HCT116 (cell line): ENCODE data around the gene TBCCD1. TPM values are rescaled to one million over a fixed set of nuclear protein-coding genes. Genes with fewer than 3 reads are reported as not detected.

Source experiments
- ATAC-seq: fragments of 200-7000 bp; cut with Tn5 transposase; 2 replicates; pipeline ENCODE4 v1.9.1; 2020; ENCODE audit warnings: mild to moderate bottlenecking, moderate library complexity
- BruUV-seq: library from RNA; stranded (reverse); fragments of 400-500 nt; replicated peaks from 2 replicates; lab custom pipeline; 2021; lab: Mats Ljungman, UMichigan
- CTCF ChIA-PET: fragments of 300-600 bp; sonication (Branson Sonifier 250); formaldehyde crosslinking; loops from one replicate; lab custom pipeline; 2021; ENCODE audit warnings: antibody characterized with exemption; lab: Charles Lee
- POLR2A ChIA-PET: fragments of 300-600, 350-600 bp; sonication (Branson Sonifier 250); formaldehyde crosslinking; loops from one replicate; lab custom pipeline; 2021; ENCODE audit warnings: antibody characterized with exemption; lab: Charles Lee
- RAD21 ChIA-PET, 2 experiments: fragments of 300-600 bp; sonication (Branson Sonifier 250); formaldehyde crosslinking; loops; one replicate each; lab custom pipeline; 2023; ENCODE audit warnings: low total read pairs in 2 of 2; ENCODE audit not compliant: uncharacterized antibody in 2 of 2, unreplicated experiment in 2 of 2, low non-redundant PET in 1 of 2; lab: Charles Lee
- DNase-seq: peaks from one replicate; pipeline ENCODE4 v3.0.0-alpha.2; 2010; ENCODE audit warnings: low read depth, low spot score
- H2AFZ ChIP-seq: fragments of 200-600 bp; shearing (Covaris generic), sonication (generic); 2 replicates; pipeline ENCODE4 v1.6.1; 2017; ENCODE audit warnings: low read depth, mixed run types, mixed read lengths, antibody characterized with exemption, low read length; ENCODE audit not compliant: poor library complexity, severe bottlenecking
- H3K27ac ChIP-seq: 2 replicates; pipeline ENCODE4 v1.5.1; 2012; ENCODE audit warnings: low read depth, low read length
- H3K27me3 ChIP-seq: fragments of 200-600 bp; sonication (generic); 2 replicates; pipeline ENCODE4 v1.6.1; 2016; ENCODE audit warnings: mixed run types, low read length, mixed read lengths; ENCODE audit not compliant: insufficient read depth
- H3K36me3 ChIP-seq, 2 experiments: fragments of 200-500 bp in 1 of 2; fragments of 200-600 bp in 1 of 2; sonication (Bioruptor generic) in 1 of 2; sonication (generic) in 1 of 2; 2 replicates each; pipeline versions ENCODE4 v1.5.1 to v1.6.1; 2014 to 2016; ENCODE audit warnings: low read length in 2 of 2, inconsistent platforms in 1 of 2, mixed read lengths in 1 of 2, mixed run types in 1 of 2; ENCODE audit not compliant: insufficient read depth in 2 of 2, control insufficient read depth in 1 of 2
- H3K4me1 ChIP-seq, 2 experiments: fragments of 200-600 bp in 1 of 2; sonication (generic) in 1 of 2; 2 replicates each; pipeline versions ENCODE4 v1.5.1 to v1.6.1; 2012 to 2017; ENCODE audit warnings: low read length in 2 of 2, inconsistent platforms in 1 of 2, mild to moderate bottlenecking in 1 of 2, mixed read lengths in 1 of 2, mixed run types in 1 of 2, moderate library complexity in 1 of 2; ENCODE audit not compliant: insufficient read depth in 2 of 2, control insufficient read depth in 1 of 2
- H3K4me2 ChIP-seq: fragments of 200-600 bp; sonication (generic); 2 replicates; pipeline ENCODE4 v1.6.1; 2017; ENCODE audit warnings: mixed run types, low read length, mixed read lengths
- H3K4me3 ChIP-seq, 2 experiments: fragments of 200-600 bp in 1 of 2; sonication (generic) in 1 of 2; replicated peaks in 1 of 2; 2 replicates each; pipeline ENCODE4 v1.5.1; 2011 to 2016; ENCODE audit warnings: low read length in 2 of 2, control low read depth in 1 of 2, low read depth in 1 of 2, mild to moderate bottlenecking in 1 of 2, mixed read lengths in 1 of 2, mixed run types in 1 of 2
- H3K79me2 ChIP-seq: fragments of 200-600 bp; sonication (generic); 2 replicates; pipeline ENCODE4 v1.6.1; 2017; ENCODE audit warnings: mild to moderate bottlenecking, mixed run types, low read length, moderate library complexity, mixed read lengths; ENCODE audit not compliant: insufficient read depth
- H3K9ac ChIP-seq: fragments of 200-600 bp; sonication (generic); 2 replicates; pipeline ENCODE4 v1.6.1; 2016; ENCODE audit warnings: low read length, mixed read lengths
- H3K9me2 ChIP-seq: fragments of 200-600 bp; sonication (generic), shearing (Covaris generic); 2 replicates; pipeline ENCODE4 v1.6.1; 2017; ENCODE audit warnings: mixed run types, mild to moderate bottlenecking, moderate library complexity; ENCODE audit not compliant: insufficient read depth
- H3K9me3 ChIP-seq, 2 experiments: fragments of 200-500 bp in 1 of 2; fragments of 200-600 bp in 1 of 2; sonication (Bioruptor generic) in 1 of 2; sonication (generic) in 1 of 2; 2 replicates each; pipeline ENCODE4 v1.6.1; 2014 to 2017; ENCODE audit warnings: low read length in 2 of 2, mixed read lengths in 2 of 2, inconsistent platforms in 1 of 2, low read depth in 1 of 2, mild to moderate bottlenecking in 1 of 2, mixed run types in 1 of 2, moderate library complexity in 1 of 2; ENCODE audit not compliant: control insufficient read depth in 1 of 2, insufficient read depth in 1 of 2
- H4K20me1 ChIP-seq: fragments of 200-600 bp; sonication (generic), shearing (Covaris generic); 2 replicates; pipeline ENCODE4 v1.6.1; 2017; ENCODE audit warnings: mixed run types, mild to moderate bottlenecking, moderate library complexity; ENCODE audit not compliant: insufficient read depth
- CBX3 ChIP-seq: IDR thresholded peaks from 2 replicates; pipeline ENCODE4 v1.6.1; 2012; ENCODE audit warnings: low read depth
- CEBPB ChIP-seq: IDR thresholded peaks from 2 replicates; pipeline ENCODE4 v1.6.1; 2012; ENCODE audit warnings: low read depth
- ELF1 ChIP-seq: IDR thresholded peaks from 2 replicates; pipeline ENCODE4 v1.6.1; 2012; ENCODE audit warnings: low read depth, borderline replicate concordance
- intact Hi-C: fragments of 100-400 bp; cut with micrococcal nuclease; formaldehyde crosslinking; loops from 2 replicates; pipeline ENCODE4 v1.10.0; 2022
- total RNA-seq: library from RNA; stranded (reverse); gene quantifications from one replicate; pipeline ENCODE4 v1.2.1, GENCODE V29; 2021; ENCODE audit not compliant: unreplicated experiment
- TF ChIP-seq, protein P1 (sequence below): IDR thresholded peaks from 2 replicates; pipeline ENCODE4 v1.6.1; 2011; ENCODE audit warnings: mild to moderate bottlenecking, low read length, moderate library complexity; ENCODE audit not compliant: insufficient replicate concordance; ENCODE audit errors: extremely low read depth
- TF ChIP-seq, protein P2 (sequence below): IDR thresholded peaks from 2 replicates; pipeline ENCODE4 v1.6.1; 2012
- TF ChIP-seq, protein P3 (sequence below): IDR thresholded peaks from 2 replicates; pipeline ENCODE4 v1.6.1; 2012; ENCODE audit warnings: low read depth

TBCCD1 gene
- total RNA-seq, 1 experiment from 2014 or later: 16.8 TPM

DNA sequence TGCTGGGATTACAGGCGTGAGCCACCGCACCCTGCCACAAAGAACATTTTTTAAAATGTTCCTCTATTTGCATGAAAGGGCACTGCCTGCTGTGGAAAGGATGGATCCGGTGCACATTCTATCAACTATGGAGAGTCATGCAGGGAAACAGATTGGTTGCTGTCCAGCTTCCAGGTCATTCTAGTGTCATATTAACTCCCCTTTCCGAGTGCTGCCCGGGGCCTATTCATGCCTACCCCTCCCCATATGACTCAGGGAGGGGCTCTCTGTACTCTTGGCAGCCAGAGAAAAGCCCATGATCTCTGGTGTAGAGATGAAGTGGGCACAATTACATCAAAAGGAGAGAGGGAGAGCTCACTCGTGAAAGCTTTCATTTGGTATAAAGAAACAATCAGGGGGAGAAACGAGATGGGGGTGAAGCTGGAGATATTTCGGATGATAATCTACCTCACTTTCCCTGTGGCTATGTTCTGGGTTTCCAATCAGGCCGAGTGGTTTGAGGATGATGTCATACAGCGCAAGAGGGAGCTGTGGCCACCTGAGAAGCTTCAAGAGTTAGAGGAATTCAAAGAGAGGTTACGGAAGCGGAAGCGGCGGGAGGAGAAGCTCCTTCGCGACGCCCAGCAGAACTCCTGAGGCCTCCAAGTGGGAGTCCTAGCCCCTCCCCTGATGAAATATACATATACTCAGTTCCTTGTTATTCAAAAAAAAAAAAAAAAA is 29.6 kb upstream of the TBCCD1 start:
- Histone ChIP-seq H3K4me3 (no peak overlapping the region), H3K9ac (no peak overlapping the region), H3K9me2 (no peaks in the 10 kb centered on the region), H3K9me3 (no peaks in the 10 kb centered on the region), H3K36me3 (no peaks in the 10 kb centered on the region)
- POLR2A ChIA-PET: interaction anchor here (0.7 to 1.1 kb wide), 2 partner anchors 11 to 58 kb away, joined by 3 read pairs; no protein-coding TSS in a partner anchor
- no peak for ATAC-seq
- TF ChIP-seq CBX3 (no peak), ELF1 (no peak), CEBPB (no peak; the same call in 1 of the 2 replicates)
- TF ChIP-seq, protein P1, sequence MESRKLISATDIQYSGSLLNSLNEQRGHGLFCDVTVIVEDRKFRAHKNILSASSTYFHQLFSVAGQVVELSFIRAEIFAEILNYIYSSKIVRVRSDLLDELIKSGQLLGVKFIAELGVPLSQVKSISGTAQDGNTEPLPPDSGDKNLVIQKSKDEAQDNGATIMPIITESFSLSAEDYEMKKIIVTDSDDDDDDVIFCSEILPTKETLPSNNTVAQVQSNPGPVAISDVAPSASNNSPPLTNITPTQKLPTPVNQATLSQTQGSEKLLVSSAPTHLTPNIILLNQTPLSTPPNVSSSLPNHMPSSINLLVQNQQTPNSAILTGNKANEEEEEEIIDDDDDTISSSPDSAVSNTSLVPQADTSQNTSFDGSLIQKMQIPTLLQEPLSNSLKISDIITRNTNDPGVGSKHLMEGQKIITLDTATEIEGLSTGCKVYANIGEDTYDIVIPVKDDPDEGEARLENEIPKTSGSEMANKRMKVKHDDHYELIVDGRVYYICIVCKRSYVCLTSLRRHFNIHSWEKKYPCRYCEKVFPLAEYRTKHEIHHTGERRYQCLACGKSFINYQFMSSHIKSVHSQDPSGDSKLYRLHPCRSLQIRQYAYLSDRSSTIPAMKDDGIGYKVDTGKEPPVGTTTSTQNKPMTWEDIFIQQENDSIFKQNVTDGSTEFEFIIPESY: no peak
- TF ChIP-seq, protein P2, sequence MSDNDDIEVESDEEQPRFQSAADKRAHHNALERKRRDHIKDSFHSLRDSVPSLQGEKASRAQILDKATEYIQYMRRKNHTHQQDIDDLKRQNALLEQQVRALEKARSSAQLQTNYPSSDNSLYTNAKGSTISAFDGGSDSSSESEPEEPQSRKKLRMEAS: no peak
- TF ChIP-seq, protein P3, sequence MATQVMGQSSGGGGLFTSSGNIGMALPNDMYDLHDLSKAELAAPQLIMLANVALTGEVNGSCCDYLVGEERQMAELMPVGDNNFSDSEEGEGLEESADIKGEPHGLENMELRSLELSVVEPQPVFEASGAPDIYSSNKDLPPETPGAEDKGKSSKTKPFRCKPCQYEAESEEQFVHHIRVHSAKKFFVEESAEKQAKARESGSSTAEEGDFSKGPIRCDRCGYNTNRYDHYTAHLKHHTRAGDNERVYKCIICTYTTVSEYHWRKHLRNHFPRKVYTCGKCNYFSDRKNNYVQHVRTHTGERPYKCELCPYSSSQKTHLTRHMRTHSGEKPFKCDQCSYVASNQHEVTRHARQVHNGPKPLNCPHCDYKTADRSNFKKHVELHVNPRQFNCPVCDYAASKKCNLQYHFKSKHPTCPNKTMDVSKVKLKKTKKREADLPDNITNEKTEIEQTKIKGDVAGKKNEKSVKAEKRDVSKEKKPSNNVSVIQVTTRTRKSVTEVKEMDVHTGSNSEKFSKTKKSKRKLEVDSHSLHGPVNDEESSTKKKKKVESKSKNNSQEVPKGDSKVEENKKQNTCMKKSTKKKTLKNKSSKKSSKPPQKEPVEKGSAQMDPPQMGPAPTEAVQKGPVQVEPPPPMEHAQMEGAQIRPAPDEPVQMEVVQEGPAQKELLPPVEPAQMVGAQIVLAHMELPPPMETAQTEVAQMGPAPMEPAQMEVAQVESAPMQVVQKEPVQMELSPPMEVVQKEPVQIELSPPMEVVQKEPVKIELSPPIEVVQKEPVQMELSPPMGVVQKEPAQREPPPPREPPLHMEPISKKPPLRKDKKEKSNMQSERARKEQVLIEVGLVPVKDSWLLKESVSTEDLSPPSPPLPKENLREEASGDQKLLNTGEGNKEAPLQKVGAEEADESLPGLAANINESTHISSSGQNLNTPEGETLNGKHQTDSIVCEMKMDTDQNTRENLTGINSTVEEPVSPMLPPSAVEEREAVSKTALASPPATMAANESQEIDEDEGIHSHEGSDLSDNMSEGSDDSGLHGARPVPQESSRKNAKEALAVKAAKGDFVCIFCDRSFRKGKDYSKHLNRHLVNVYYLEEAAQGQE: no peak
- TF ChIP-seq, all 23 proteins: peak for 0
- H2AFZ ChIP-seq: no peak overlapping the region
- no peaks in the 10 kb centered on the region for H3K79me2 ChIP-seq
- no peaks in the 10 kb centered on the region for H3K4me1 ChIP-seq
- H3K27me3 ChIP-seq: no peaks in the 10 kb centered on the region
- ChIA-PET RAD21 (no interaction called here), CTCF (interaction anchor here (0.7 to 2.8 kb wide), 4 partner anchors 13 to 225 kb away, joined by 3 to 14 read pairs (median 7); no protein-coding TSS in a partner anchor)
- no peaks in the 10 kb centered on the region for H4K20me1 ChIP-seq
- no peak for DNase-seq
- no TSS peak for BruUV-seq
- H3K27ac ChIP-seq: no peak overlapping the region
- intact Hi-C loops: no loop called here
- H3K4me2 ChIP-seq: no peak overlapping the region
